Activated naive CD8-positive, alpha-beta T cell treated with anti-CD3 and anti-CD28 coated beads, Interleukin-2, amount 50 U/mL, for 24 hours (primary cell): ENCODE measurements around the gene OR4D2.

Source experiments
- ATAC-seq: fragments of 150-1000 bp; cut with Tn5 transposase; one replicate; pipeline ENCODE4 v1.10.0; 2021
- DNase-seq: peaks from one replicate; pipeline ENCODE4 v3.0.0; 2021
- H3K27ac Mint-ChIP-seq: one replicate; pipeline ENCODE4 v1.8.0; 2021; ENCODE audit warnings: mild to moderate bottlenecking, mixed read lengths
- H3K27me3 Mint-ChIP-seq: one replicate; pipeline ENCODE4 v1.8.0; 2021; ENCODE audit warnings: mixed read lengths
- H3K36me3 Mint-ChIP-seq: one replicate; pipeline ENCODE4 v1.8.0; 2021; ENCODE audit warnings: low read depth, mixed read lengths
- H3K4me1 Mint-ChIP-seq: one replicate; pipeline ENCODE4 v1.8.0; 2021; ENCODE audit warnings: mixed read lengths
- H3K4me3 Mint-ChIP-seq: one replicate; pipeline ENCODE4 v1.8.0; 2021; ENCODE audit warnings: mild to moderate bottlenecking, moderate library complexity, mixed read lengths
- H3K9me3 Mint-ChIP-seq: one replicate; pipeline ENCODE4 v1.8.0; 2021; ENCODE audit warnings: mixed read lengths

OR4D2 gene

GRCh38 chr17:58153671-58154070 is 13.1 kb upstream of the OR4D2 start:
- ATAC-seq, result no peak
- no peak for DNase-seq
- peak overlapping the region; percentile 63 for H3K27ac Mint-ChIP-seq
- H3K4me3 Mint-ChIP-seq, result no peak overlapping the region
- peaks cover 1% of the 10 kb centered on the region for H3K36me3 Mint-ChIP-seq
- peaks cover 57% of the 10 kb centered on the region for H3K4me1 Mint-ChIP-seq
- H3K27me3 Mint-ChIP-seq, result no peaks in the 10 kb centered on the region
- H3K9me3 Mint-ChIP-seq, result no peaks in the 10 kb centered on the region

GRCh38 chr17:58156839-58157803 is 9.7 kb upstream of the OR4D2 start:
- H3K27me3 Mint-ChIP-seq, result no peaks in the 10 kb centered on the region
- H3K9me3 Mint-ChIP-seq, result peaks cover 4% of the 10 kb centered on the region
- H3K4me1 Mint-ChIP-seq, result peaks cover 53% of the 10 kb centered on the region
- peak overlapping the region; percentile 87 for H3K4me3 Mint-ChIP-seq
- peak overlapping the region; percentile 75 for H3K27ac Mint-ChIP-seq
- DNase-seq (peak; percentile 66), ATAC-seq (peak; percentile 83)
- peaks cover 1% of the 10 kb centered on the region for H3K36me3 Mint-ChIP-seq

DNA sequence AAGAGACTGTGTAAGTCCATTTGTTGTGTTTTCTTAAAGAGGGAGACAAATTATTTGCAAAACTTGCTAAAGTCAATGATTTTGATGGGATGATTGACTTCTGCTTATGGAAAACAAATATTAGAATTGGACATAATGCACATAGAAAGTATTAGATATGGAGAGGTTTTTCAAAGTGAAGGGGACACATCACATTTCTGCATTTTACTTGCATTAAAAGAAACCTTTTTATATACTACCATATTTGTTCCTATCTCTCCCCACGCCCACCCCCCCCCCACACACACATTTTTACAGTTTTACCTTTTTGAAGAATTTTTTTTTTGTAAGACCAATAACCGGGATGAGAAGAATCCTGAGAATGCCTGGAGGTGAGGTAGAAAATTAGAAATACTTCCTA is 8.6 kb upstream of the OR4D2 start:
- no peak for DNase-seq
- peaks cover 1% of the 10 kb centered on the region for H3K36me3 Mint-ChIP-seq
- no peak overlapping the region for H3K27ac Mint-ChIP-seq
- peaks cover 42% of the 10 kb centered on the region for H3K4me1 Mint-ChIP-seq
- ATAC-seq, result no peak
- no peaks in the 10 kb centered on the region for H3K27me3 Mint-ChIP-seq
- H3K9me3 Mint-ChIP-seq, result peaks cover 4% of the 10 kb centered on the region
- H3K4me3 Mint-ChIP-seq, result no peak overlapping the region

- Mint-ChIP-seq H3K36me3 (no peaks in the 10 kb centered on the region), H3K27ac (no peak overlapping the region), H3K4me3 (no peak overlapping the region), H3K27me3 (peaks cover 2% of the 10 kb centered on the region), H3K4me1 (peaks cover 11% of the 10 kb centered on the region), H3K9me3 (peaks cover 4% of the 10 kb centered on the region)
- ATAC-seq, result no peak
- DNase-seq, result no peak
These were observed 5.2 kb upstream of the OR4D2 start for GRCh38 chr17:58161566-58161965.

DNA sequence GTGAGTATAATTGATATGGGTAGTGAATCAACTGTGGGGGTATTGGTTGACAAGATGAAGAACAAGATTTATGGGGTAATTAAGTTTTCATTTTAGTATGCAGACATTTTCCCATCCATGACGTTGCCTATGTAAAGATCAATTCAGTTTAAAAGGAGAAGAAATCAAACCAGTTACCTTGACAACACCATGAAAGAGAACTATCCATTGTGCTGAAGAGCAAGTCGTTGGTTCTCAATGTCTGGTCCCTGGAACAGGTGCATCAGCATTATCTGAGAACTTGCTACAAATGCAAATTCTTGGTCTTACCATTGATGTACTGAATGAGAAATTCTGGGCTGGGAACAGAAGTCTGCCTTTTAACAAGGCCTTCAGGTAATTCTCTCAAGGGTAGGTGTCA is 801 bp upstream of the OR4D2 start:
- H3K9me3 Mint-ChIP-seq, result no peaks in the 10 kb centered on the region
- H3K36me3 Mint-ChIP-seq, result no peaks in the 10 kb centered on the region
- DNase-seq (no peak), ATAC-seq (no peak)
- H3K4me3 Mint-ChIP-seq, result no peak overlapping the region
- H3K27ac Mint-ChIP-seq, result no peak overlapping the region
- H3K4me1 Mint-ChIP-seq, result peaks cover 24% of the 10 kb centered on the region
- peaks cover 2% of the 10 kb centered on the region for H3K27me3 Mint-ChIP-seq

DNA sequence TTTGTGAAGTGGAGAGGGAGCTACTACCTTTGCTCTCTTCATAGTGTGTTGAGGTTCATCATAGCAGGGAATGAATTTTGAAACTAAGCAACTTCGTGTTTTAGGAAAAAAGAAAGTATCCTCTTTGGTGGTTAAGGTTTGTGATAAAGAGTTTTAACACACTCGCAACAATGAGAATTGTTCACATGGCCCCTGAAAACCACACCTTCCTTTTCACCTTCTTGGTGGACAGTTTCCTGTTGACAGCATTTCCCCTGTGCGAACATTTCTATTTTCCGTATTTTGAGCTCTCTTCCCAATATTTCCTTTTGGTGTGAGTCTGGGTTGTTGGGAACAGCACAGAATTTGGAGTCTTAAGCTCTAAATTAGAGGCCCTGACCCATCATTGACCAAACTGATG is 3.8 kb downstream of the OR4D2 start:
- Mint-ChIP-seq H3K4me1 (peaks cover 37% of the 10 kb centered on the region), H3K36me3 (no peaks in the 10 kb centered on the region), H3K27ac (peak overlapping the region; percentile 47), H3K9me3 (no peaks in the 10 kb centered on the region), H3K27me3 (no peaks in the 10 kb centered on the region), H3K4me3 (no peak overlapping the region)
- no peak for ATAC-seq
- no peak for DNase-seq

DNA sequence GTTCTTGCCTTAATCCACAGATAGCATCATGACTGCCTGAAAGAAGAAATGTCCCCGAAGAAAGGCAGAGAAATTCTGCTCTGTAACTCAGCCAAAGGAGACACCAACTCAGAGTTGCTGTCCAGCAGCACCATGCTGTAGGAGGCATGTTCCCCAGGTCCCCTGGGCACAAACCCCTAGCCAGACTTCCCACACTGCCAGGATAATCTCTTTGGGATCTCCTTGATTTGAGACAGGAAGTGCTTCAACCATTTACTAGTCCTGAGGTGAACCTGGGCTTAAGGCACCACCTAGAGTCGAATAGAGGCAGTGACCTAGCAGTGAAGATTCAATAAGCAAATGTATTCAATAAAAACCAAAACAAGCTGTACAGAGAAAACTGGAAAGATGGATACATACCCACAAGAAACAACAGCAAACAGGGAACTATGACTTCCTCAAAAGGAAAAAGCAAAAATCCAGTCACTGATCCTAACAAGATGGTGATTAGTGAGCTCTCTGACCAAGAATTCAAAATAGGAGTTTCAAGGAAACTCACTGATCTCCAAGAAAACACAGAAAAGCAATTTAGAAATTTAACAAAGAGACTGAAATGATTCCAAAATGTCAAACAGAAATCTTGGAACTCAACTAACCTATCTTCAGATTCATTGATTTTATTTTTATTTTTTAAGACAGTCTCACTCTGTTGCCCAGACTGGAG is 5.7 kb downstream of the OR4D2 start:
- peak; percentile 79 for ATAC-seq
- Mint-ChIP-seq H3K27ac (no peak overlapping the region), H3K36me3 (no peaks in the 10 kb centered on the region), H3K4me1 (peaks cover 37% of the 10 kb centered on the region), H3K4me3 (no peak overlapping the region), H3K9me3 (no peaks in the 10 kb centered on the region), H3K27me3 (no peaks in the 10 kb centered on the region)
- DNase-seq, result peak; percentile 30

- DNase-seq (no peak), ATAC-seq (no peak)
- no peaks in the 10 kb centered on the region for H3K36me3 Mint-ChIP-seq
These were observed 8.1 kb downstream of the OR4D2 start for GRCh38 chr17:58174871-58175270.

GRCh38 chr17:58176200-58176599 is 9.4 kb downstream of the OR4D2 start:
- Mint-ChIP-seq H3K4me1 (peaks cover 12% of the 10 kb centered on the region), H3K27ac (no peak overlapping the region), H3K27me3 (no peaks in the 10 kb centered on the region), H3K4me3 (no peak overlapping the region), H3K36me3 (no peaks in the 10 kb centered on the region), H3K9me3 (no peaks in the 10 kb centered on the region)
- ATAC-seq (no peak), DNase-seq (no peak)

More at GRCh38 chr17:58174871-58175270, 8.1 kb downstream of the OR4D2 start:
- Mint-ChIP-seq H3K9me3 (no peaks in the 10 kb centered on the region), H3K27me3 (no peaks in the 10 kb centered on the region), H3K4me1 (peaks cover 24% of the 10 kb centered on the region), H3K27ac (no peak overlapping the region), H3K4me3 (no peak overlapping the region)

- no peak overlapping the region for H3K27ac Mint-ChIP-seq
- DNase-seq (no peak), ATAC-seq (no peak)
- peaks cover 3% of the 10 kb centered on the region for H3K27me3 Mint-ChIP-seq
- H3K4me1 Mint-ChIP-seq, result no peaks in the 10 kb centered on the region
- no peaks in the 10 kb centered on the region for H3K36me3 Mint-ChIP-seq
- no peaks in the 10 kb centered on the region for H3K9me3 Mint-ChIP-seq
- H3K4me3 Mint-ChIP-seq, result no peak overlapping the region
These were observed 15.0 kb downstream of the OR4D2 start for GRCh38 chr17:58181796-58182195.

- Mint-ChIP-seq H3K27me3 (peaks cover 7% of the 10 kb centered on the region), H3K4me1 (no peaks in the 10 kb centered on the region), H3K36me3 (no peaks in the 10 kb centered on the region), H3K4me3 (no peak overlapping the region), H3K9me3 (no peaks in the 10 kb centered on the region), H3K27ac (no peak overlapping the region)
- DNase-seq (no peak), ATAC-seq (no peak)
These were observed 16.7 kb downstream of the OR4D2 start for GRCh38 chr17:58183514-58183913.

DNA sequence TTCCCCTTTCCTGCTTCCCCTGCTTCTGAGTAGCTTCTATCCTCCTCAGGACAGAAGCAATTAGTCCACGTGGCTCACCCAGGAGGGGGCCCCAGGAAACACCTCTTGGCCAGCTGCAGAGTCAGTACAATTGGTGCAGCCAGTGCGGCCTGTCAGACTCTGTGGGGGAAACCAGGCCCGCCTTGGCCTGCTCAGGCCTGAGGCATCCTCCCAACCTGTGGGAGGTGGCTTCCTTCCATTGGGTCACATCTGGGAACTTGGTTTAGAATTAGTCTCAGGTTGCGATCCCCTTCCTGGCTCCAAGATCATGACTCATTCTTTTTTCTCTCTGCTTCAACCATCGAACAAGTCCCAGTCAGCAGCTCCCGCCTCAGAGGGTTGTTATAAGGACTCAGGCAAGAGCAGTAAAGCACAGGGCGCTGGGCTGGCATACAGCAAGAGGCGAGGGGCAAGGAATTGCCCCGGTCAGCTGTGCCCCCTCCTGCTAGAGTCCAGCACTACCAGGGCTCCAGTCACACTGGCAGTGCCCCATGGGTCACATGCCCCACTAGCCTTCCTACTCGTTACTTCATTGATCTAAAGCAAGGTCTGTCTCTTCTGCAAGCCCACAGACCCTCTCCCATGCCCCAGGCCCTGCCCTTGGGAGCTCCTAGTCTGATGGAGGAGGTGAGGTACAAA is 17.7 kb downstream of the OR4D2 start:
- Mint-ChIP-seq H3K27ac (no peak overlapping the region), H3K9me3 (no peaks in the 10 kb centered on the region), H3K4me3 (no peak overlapping the region), H3K4me1 (no peaks in the 10 kb centered on the region), H3K27me3 (peaks cover 8% of the 10 kb centered on the region), H3K36me3 (no peaks in the 10 kb centered on the region)
- ATAC-seq (no peak), DNase-seq (no peak)

DNA sequence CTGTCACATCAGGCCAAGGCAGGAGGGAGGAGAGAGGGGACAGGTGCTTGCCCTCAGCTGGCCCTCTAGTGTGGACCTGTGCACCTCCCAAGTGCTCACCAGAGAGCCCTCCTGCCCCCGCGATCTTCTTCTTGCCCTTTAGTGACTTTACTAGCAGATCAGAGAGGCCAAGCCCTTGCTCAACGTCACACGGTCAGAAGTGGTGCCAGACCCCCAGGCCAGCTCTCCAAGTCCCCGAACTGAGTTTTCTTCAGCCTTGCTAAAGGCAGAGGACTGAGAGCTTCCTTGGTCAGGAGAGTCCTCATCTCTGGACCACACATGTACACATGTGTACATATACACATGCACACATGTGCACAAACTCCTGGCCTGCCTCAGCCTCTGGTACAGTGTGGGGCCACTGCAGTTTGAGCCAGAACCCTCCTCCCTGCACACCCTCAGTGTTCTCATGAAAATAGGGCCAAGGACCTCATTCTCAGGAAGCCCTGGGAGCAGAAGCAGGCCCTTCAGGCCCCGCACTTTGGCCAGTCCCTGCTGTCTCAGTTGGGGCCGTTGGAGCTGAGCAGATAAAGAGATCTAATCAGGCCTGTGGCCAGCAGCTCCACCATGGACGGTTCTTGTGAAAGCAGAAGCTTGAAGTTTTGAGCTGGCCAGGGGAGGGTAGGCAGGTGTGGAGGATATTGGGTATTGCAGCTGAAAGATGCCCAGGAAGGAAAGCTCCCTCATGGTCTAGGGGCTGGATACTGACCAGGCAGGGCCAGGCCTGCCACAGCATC is 18.4 kb downstream of the OR4D2 start:
- H3K27me3 Mint-ChIP-seq, result peaks cover 12% of the 10 kb centered on the region
- H3K4me3 Mint-ChIP-seq, result no peak overlapping the region
- no peaks in the 10 kb centered on the region for H3K4me1 Mint-ChIP-seq
- no peak for ATAC-seq
- no peaks in the 10 kb centered on the region for H3K9me3 Mint-ChIP-seq
- H3K27ac Mint-ChIP-seq, result no peak overlapping the region
- H3K36me3 Mint-ChIP-seq, result no peaks in the 10 kb centered on the region
- DNase-seq, result no peak

- ATAC-seq, result no peak
- H3K4me1 Mint-ChIP-seq, result no peaks in the 10 kb centered on the region
- no peaks in the 10 kb centered on the region for H3K36me3 Mint-ChIP-seq
- DNase-seq, result no peak
- H3K27me3 Mint-ChIP-seq, result peaks cover 13% of the 10 kb centered on the region
- H3K9me3 Mint-ChIP-seq, result no peaks in the 10 kb centered on the region
- no peak overlapping the region for H3K4me3 Mint-ChIP-seq
- no peak overlapping the region for H3K27ac Mint-ChIP-seq
These were observed 19.8 kb downstream of the OR4D2 start for GRCh38 chr17:58186591-58186990.
